B cell (primary cell): Measurements from ENCODE around the gene EFCAB8.

ENCODE experiments used
- CTCF ChIP-seq: fragments of 200-600 bp; IDR thresholded peaks from one replicate; pipeline ENCODE4 v1.8.0; 2022; ENCODE audit warnings: antibody characterized with exemption, mild to moderate bottlenecking
- EZH2 ChIP-seq: IDR thresholded peaks from 2 replicates; pipeline ENCODE4 v1.6.1; 2012; ENCODE audit warnings: borderline replicate concordance, low read depth, mild to moderate bottlenecking, moderate library complexity, low read length; ENCODE audit not compliant: insufficient read depth, poor library complexity, severe bottlenecking

DNA sequence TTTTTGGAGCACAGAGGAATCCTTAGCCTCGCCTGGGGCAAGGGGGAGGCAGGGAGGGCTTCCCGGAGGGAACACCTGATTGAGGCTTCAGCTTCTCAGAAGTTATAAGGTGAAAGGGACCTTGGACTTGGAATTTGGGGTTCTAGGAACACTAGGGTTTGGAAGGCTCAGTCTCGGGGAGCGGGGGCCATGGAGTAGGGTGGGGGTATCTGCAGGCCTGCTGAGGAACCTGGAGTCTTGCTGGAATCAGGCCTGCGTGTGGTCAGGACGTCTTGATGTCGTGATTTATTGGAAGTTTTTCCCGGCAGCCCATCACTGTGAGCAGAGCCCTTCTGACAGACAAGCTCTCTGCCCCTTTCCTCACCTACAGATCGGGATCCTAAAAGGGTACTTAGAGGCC lies 50.7 kb downstream of the EFCAB8 start:
- TF ChIP-seq CTCF (no peak), EZH2 (no peak)
